ENCODE measurements around the gene SPG7.
"Not testable (repeated sequence)": the region's sequence is repeated elsewhere in the genome, so short reads cannot be mapped to it uniquely, and the experiment has no call there.

Gene SPG7

GRCh38 chr16:89507834-89508590 is at the start of gene SPG7:
Gene SPG7, plus strand, starts transcription at chr16:89508403. Its CDS starts 15 bp downstream, at chr16:89508418.
- Histone ChIP-seq H3K79me2 (ENCODE audit: insufficient read depth, low read depth) (peaks cover 41% of the 10 kb centered on the region), H3K4me1 (ENCODE audit: low read depth, poor library complexity, severe bottlenecking) (peaks cover 16% of the 10 kb centered on the region), H3K4me2 (peak within 1 kb of the TSS; percentile 91), H3K9ac (peak within 1 kb of the TSS; percentile 90), H3K4me3 (IDR thresholded peaks at IDR 0.05; ENCODE audit: insufficient read depth, low read depth, low read length) (no peak within 1 kb of the TSS), H3K36me3 (ENCODE audit: insufficient read depth) (peaks cover 5% of the 10 kb centered on the region; the same call in 1 of the 2 replicates), H3K27me3 (ENCODE audit: insufficient read depth, low read depth) (no peaks in the 10 kb centered on the region), H4K20me1 (ENCODE audit: insufficient read depth) (no peaks in the 10 kb centered on the region), H2AFZ (ENCODE audit: low read depth) (peak within 1 kb of the TSS; percentile 95), H3K27ac (peak within 1 kb of the TSS; percentile 81)
- TF ChIP-seq, protein P1, sequence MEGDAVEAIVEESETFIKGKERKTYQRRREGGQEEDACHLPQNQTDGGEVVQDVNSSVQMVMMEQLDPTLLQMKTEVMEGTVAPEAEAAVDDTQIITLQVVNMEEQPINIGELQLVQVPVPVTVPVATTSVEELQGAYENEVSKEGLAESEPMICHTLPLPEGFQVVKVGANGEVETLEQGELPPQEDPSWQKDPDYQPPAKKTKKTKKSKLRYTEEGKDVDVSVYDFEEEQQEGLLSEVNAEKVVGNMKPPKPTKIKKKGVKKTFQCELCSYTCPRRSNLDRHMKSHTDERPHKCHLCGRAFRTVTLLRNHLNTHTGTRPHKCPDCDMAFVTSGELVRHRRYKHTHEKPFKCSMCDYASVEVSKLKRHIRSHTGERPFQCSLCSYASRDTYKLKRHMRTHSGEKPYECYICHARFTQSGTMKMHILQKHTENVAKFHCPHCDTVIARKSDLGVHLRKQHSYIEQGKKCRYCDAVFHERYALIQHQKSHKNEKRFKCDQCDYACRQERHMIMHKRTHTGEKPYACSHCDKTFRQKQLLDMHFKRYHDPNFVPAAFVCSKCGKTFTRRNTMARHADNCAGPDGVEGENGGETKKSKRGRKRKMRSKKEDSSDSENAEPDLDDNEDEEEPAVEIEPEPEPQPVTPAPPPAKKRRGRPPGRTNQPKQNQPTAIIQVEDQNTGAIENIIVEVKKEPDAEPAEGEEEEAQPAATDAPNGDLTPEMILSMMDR (conservative IDR thresholded peaks at IDR 0.05; ENCODE audit: low read depth, low read length), result no peak

DNA sequence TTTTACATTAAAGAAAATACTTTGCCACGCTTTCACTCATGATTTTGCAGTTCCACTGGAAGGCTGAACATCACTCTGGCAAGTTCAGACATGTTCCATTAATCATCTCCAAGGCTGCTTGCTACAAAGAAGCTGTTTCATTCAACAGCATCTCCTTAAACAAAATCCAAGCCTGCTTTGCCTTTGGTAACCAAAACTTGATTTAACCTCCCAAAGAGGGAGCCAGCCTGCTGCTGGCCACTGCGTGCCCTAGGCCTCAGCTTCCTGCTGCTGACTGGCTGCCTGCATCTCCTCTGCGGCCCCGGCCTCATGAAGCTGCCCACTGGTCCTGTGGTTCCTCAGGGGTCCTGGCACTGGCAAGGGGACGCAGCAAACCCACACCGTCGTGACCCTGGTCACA is 49.7 kb upstream of the SPG7 start:
- TF ChIP-seq, protein P1 (conservative IDR thresholded peaks at IDR 0.05; ENCODE audit: low read depth, low read length), result no peak
- peaks cover 85% of the 10 kb centered on the region for H3K79me2 ChIP-seq (ENCODE audit: insufficient read depth, low read depth)
- H4K20me1 ChIP-seq (ENCODE audit: insufficient read depth), result peaks cover 26% of the 10 kb centered on the region; the same call in 1 of the 2 replicates
- no peak overlapping the region for H3K4me2 ChIP-seq
- H3K27ac ChIP-seq, result 0 out of 2 replicates have a peak overlapping the region, but pooled peaks have one; percentile 8
- H3K4me1 ChIP-seq (ENCODE audit: low read depth, poor library complexity, severe bottlenecking), result peaks cover 45% of the 10 kb centered on the region
- no peak overlapping the region for H3K9ac ChIP-seq
- H3K27me3 ChIP-seq (ENCODE audit: insufficient read depth, low read depth), result no peaks in the 10 kb centered on the region
- H3K4me3 ChIP-seq (IDR thresholded peaks at IDR 0.05; ENCODE audit: insufficient read depth, low read depth, low read length), result no peak overlapping the region
- no peak overlapping the region for H2AFZ ChIP-seq (ENCODE audit: low read depth)
- H3K36me3 ChIP-seq (ENCODE audit: insufficient read depth), result no peaks in the 10 kb centered on the region

GRCh38 chr16:89458967-89459366 is 49.2 kb upstream of the SPG7 start:
- Histone ChIP-seq H3K27ac (0 out of 2 replicates have a peak overlapping the region, but pooled peaks have one; percentile 8), H3K36me3 (ENCODE audit: insufficient read depth) (no peaks in the 10 kb centered on the region), H3K4me3 (IDR thresholded peaks at IDR 0.05; ENCODE audit: insufficient read depth, low read depth, low read length) (no peak overlapping the region), H4K20me1 (ENCODE audit: insufficient read depth) (peaks cover 30% of the 10 kb centered on the region; the same call in 1 of the 2 replicates), H3K4me2 (no peak overlapping the region), H3K79me2 (ENCODE audit: insufficient read depth, low read depth) (peaks cover 85% of the 10 kb centered on the region), H2AFZ (ENCODE audit: low read depth) (no peak overlapping the region), H3K9ac (no peak overlapping the region), H3K4me1 (ENCODE audit: low read depth, poor library complexity, severe bottlenecking) (peaks cover 41% of the 10 kb centered on the region), H3K27me3 (ENCODE audit: insufficient read depth, low read depth) (no peaks in the 10 kb centered on the region)
- TF ChIP-seq, protein P1 (conservative IDR thresholded peaks at IDR 0.05; ENCODE audit: low read depth, low read length), result no peak

- H3K79me2 ChIP-seq (ENCODE audit: insufficient read depth, low read depth), result peaks cover 87% of the 10 kb centered on the region
- peaks cover 46% of the 10 kb centered on the region for H4K20me1 ChIP-seq (ENCODE audit: insufficient read depth)
- no peak overlapping the region for H2AFZ ChIP-seq (ENCODE audit: low read depth)
- no peak overlapping the region for H3K4me2 ChIP-seq
- no peak overlapping the region for H3K9ac ChIP-seq
- no peak overlapping the region for H3K27ac ChIP-seq
- peaks cover 37% of the 10 kb centered on the region for H3K4me1 ChIP-seq (ENCODE audit: low read depth, poor library complexity, severe bottlenecking)
- H3K36me3 ChIP-seq (ENCODE audit: insufficient read depth), result no peaks in the 10 kb centered on the region
- no peak overlapping the region for H3K4me3 ChIP-seq (IDR thresholded peaks at IDR 0.05; ENCODE audit: insufficient read depth, low read depth, low read length)
- TF ChIP-seq, protein P1 (conservative IDR thresholded peaks at IDR 0.05; ENCODE audit: low read depth, low read length), result no peak
- no peaks in the 10 kb centered on the region for H3K27me3 ChIP-seq (ENCODE audit: insufficient read depth, low read depth)
Observed at GRCh38 chr16:89460556-89460955, 47.6 kb upstream of the SPG7 start.

DNA sequence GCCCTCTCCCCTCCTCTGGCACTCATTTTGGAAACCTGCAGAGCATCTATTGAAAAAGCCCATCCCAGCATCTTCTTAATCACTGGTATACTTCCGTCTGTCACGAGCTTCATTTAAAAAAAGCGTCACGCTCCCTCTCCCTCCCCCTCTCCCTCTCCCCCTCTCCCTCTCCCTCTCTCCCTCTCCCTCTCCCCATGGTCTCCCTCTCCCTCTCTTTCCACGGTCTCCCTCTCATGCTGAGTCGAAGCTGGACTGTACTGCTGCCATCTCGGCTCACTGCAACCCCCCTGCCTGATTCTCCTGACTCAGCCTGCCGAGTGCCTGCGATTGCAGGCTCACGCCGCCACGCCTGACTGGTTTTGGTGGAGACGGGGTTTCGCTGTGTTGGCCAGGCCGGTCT is 46.3 kb upstream of the SPG7 start:
- H3K4me3 ChIP-seq (IDR thresholded peaks at IDR 0.05; ENCODE audit: insufficient read depth, low read depth, low read length); H2AFZ ChIP-seq (ENCODE audit: low read depth); H3K36me3 ChIP-seq (ENCODE audit: insufficient read depth); H3K9ac ChIP-seq; H3K4me2 ChIP-seq; H3K27me3 ChIP-seq (ENCODE audit: insufficient read depth, low read depth); H3K27ac ChIP-seq: not testable (repeated sequence)
- Histone ChIP-seq H3K79me2 (ENCODE audit: insufficient read depth, low read depth) (peaks cover 87% of the 10 kb centered on the region), H3K4me1 (ENCODE audit: low read depth, poor library complexity, severe bottlenecking) (peaks cover 25% of the 10 kb centered on the region), H4K20me1 (ENCODE audit: insufficient read depth) (peaks cover 46% of the 10 kb centered on the region)

DNA sequence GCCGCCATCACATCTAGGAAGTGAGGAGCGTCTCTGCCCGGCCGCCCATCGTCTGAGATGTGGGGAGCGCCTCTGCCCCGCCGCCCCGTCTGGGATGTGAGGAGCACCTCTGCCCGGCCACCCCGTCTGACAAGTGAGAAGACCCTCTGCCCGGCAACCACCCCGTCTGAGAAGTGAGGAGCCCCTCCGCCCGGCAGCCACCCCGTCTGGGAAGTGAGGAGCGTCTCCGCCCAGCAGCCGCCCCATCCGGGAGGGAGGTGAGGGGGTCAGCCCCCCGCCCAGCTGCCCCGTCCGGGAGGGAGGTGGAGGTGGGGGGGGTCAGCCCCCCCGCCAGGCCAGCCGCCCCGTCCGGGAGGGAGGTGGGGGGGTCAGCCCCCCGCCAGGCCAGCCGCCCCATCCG is 45.6 kb upstream of the SPG7 start:
- H3K27ac ChIP-seq; H3K36me3 ChIP-seq (ENCODE audit: insufficient read depth); H3K4me2 ChIP-seq; H2AFZ ChIP-seq (ENCODE audit: low read depth); H3K27me3 ChIP-seq (ENCODE audit: insufficient read depth, low read depth); H3K9ac ChIP-seq; H3K4me3 ChIP-seq (IDR thresholded peaks at IDR 0.05; ENCODE audit: insufficient read depth, low read depth, low read length): not testable (repeated sequence)
- Histone ChIP-seq H4K20me1 (ENCODE audit: insufficient read depth) (peaks cover 53% of the 10 kb centered on the region), H3K79me2 (ENCODE audit: insufficient read depth, low read depth) (peaks cover 87% of the 10 kb centered on the region), H3K4me1 (ENCODE audit: low read depth, poor library complexity, severe bottlenecking) (peaks cover 19% of the 10 kb centered on the region)

DNA sequence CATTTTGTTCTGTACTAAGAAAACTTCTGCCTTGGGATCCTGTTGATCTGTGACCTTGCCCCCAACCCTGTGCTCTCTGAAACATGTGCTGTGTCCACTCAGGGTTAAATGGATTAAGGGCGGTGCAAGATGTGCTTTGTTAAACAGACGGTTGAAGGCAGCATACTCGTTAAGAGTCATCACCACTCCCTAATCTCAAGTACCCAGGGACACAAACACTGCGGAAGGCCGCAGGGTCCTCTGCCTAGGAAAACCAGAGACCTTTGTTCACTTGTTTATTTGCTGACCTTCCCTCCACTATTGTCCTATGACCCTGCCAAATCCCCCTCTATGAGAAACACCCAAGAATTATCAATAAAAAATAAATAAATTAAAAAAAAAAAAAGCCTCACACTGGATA is 44.9 kb upstream of the SPG7 start:
- H4K20me1 ChIP-seq (ENCODE audit: insufficient read depth), result peaks cover 59% of the 10 kb centered on the region
- H3K4me2 ChIP-seq, result not testable (repeated sequence)

More for the DNA sequence above, 44.9 kb upstream of the SPG7 start:
- H3K27ac ChIP-seq; H3K4me3 ChIP-seq (IDR thresholded peaks at IDR 0.05; ENCODE audit: insufficient read depth, low read depth, low read length); H3K27me3 ChIP-seq (ENCODE audit: insufficient read depth, low read depth); H3K9ac ChIP-seq; H3K36me3 ChIP-seq (ENCODE audit: insufficient read depth); H2AFZ ChIP-seq (ENCODE audit: low read depth): not testable (repeated sequence)
- H3K79me2 ChIP-seq (ENCODE audit: insufficient read depth, low read depth), result peaks cover 87% of the 10 kb centered on the region
- H3K4me1 ChIP-seq (ENCODE audit: low read depth, poor library complexity, severe bottlenecking), result peaks cover 16% of the 10 kb centered on the region
